H1 (cell line): ENCODE results near the gene ZFP1. TPM values are rescaled to one million over a fixed set of nuclear protein-coding genes. Genes with fewer than 3 reads are reported as not detected.

Source experiments
- BACH1 ChIP-seq: IDR thresholded peaks from 2 replicates; pipeline ENCODE4 v1.6.1; 2012; ENCODE audit warnings: low read length, improper control_type of control experiment
- KDM1A ChIP-seq: fragments of 200-600, 300-600 bp; sonication (generic); IDR thresholded peaks from 2 replicates; pipeline ENCODE4 v1.7.1; 2016; ENCODE audit warnings: mild to moderate bottlenecking, low read length, borderline replicate concordance
- NRF1 ChIP-seq: IDR thresholded peaks from 2 replicates; pipeline ENCODE4 v1.6.1; 2011; ENCODE audit warnings: mild to moderate bottlenecking, low read depth, low read length, improper control_type of control experiment
- RNF2 ChIP-seq: fragments of 200-900, 300-1000 bp; sonication (generic); IDR thresholded peaks from 2 replicates; pipeline ENCODE4 v1.7.1; 2016; ENCODE audit warnings: borderline replicate concordance, low read depth, mild to moderate bottlenecking, antibody characterized with exemption, low read length; ENCODE audit not compliant: poor library complexity, severe bottlenecking; ENCODE audit errors: missing control alignments
- SP2 ChIP-seq: IDR thresholded peaks from 2 replicates; pipeline ENCODE4 v1.6.1; 2012; ENCODE audit warnings: mild to moderate bottlenecking, low read length, inconsistent platforms
- polyA plus RNA-seq, 7 experiments: library from polyadenylated mRNA; depleted of rRNA in 3 of 7; stranded (reverse) in 5 of 7; unstranded in 2 of 7; fragments of >200 nt in 5 of 7; fragments of 200-250 nt in 2 of 7; gene quantifications; 1 replicate in 5 of 7; 2 replicates in 1 of 7; 4 replicates in 1 of 7; pipeline versions ENCODE4 v1.2.1 to v1.2.3, GENCODE V29; 2011 to 2013; ENCODE audit warnings: missing spikeins in 2 of 7, mixed read lengths in 2 of 7
- total RNA-seq: library from RNA; stranded (reverse); fragmentation: NEBNext Ultra II Directional; extraction: Animal tissue kit (Norgen Biotek cat#: 25700); gene quantifications from 2 replicates; pipeline ENCODE4 v1.2.1, GENCODE V29; 2021

The ZFP1 gene
- total and polyA plus RNA-seq, 2 of the 8 experiments (the other 6 are each of a cell fraction or from before 2014, with no cell fraction given): 4.0 to 11.2 TPM

DNA sequence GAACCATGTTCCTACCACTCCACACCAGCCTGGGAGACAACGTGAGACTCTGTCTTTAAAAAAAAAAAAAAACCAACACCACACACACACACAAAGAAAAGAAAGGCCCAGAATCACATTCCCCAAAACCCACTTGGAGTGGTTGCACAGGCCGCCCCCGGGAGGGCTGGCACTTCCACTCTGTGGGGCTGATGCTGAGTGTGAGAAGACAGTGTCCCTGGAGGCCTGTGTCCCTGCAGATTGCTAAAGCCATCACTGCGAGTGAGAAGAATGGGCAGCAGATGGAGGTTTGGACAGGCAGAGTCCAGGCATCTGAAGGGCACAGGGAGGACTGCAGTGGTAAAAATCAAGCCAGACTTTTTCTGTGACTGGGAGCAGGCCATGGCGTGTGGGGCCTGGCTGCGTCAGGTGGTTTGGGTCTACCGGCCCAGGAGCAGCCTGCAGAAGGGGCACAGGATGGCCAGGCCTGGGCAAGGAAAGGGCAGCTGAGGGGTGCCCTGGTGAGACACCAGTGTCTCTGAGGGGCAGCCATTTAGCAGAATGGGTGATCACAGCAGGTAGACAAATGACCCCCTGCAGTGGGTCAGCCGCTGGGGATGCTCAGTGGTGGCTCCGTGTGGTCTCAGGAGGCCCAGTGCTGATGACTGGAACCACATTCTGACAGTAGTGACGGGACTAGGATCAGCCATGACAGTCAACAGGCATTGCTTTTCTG, 45.6 kb downstream of the ZFP1 start (continued):
- TF ChIP-seq BACH1: no peak
- no peak for TF ChIP-seq NRF1
- no peak for TF ChIP-seq RNF2
- TF ChIP-seq KDM1A: no peak
- TF ChIP-seq SP2: no peak
